Mesenchymal stem cell (in vitro differentiated cells and primary cell): ENCODE measurements around the gene KIRREL3.

Experiments
- DNase-seq: peaks from one replicate; pipeline ENCODE4 v3.0.0-alpha.2; 2013
- H2AFZ ChIP-seq: one replicate; pipeline ENCODE4 v1.6.1; 2013; ENCODE audit warnings: low read depth, mild to moderate bottlenecking, control low read depth, inconsistent platforms, low read length, moderate library complexity
- H2AK5ac ChIP-seq: 2 replicates; pipeline ENCODE4 v1.6.1; 2013; ENCODE audit warnings: low read length, moderate library complexity, mild to moderate bottlenecking, inconsistent platforms; ENCODE audit not compliant: severe bottlenecking
- H2BK120ac ChIP-seq: one replicate; pipeline ENCODE4 v1.6.1; 2013; ENCODE audit warnings: low read depth, mild to moderate bottlenecking, inconsistent platforms, low read length, moderate library complexity
- H2BK12ac ChIP-seq, 2 experiments: one replicate each; pipeline ENCODE4 v1.6.1; 2013; ENCODE audit warnings: inconsistent platforms in 2 of 2, low read length in 2 of 2, mild to moderate bottlenecking in 2 of 2, moderate library complexity in 2 of 2, control low read depth in 1 of 2
- H2BK15ac ChIP-seq: one replicate; pipeline ENCODE4 v1.6.1; 2013; ENCODE audit warnings: mild to moderate bottlenecking, low read depth, inconsistent platforms; ENCODE audit not compliant: poor library complexity, severe bottlenecking
- H2BK5ac ChIP-seq: 2 replicates; pipeline ENCODE4 v1.6.1; 2013; ENCODE audit warnings: low read depth, mild to moderate bottlenecking, low read length, control low read depth, inconsistent platforms; ENCODE audit not compliant: poor library complexity, severe bottlenecking
- H3K14ac ChIP-seq, 2 experiments: one replicate each; pipeline ENCODE4 v1.6.1; 2013; ENCODE audit warnings: inconsistent platforms in 2 of 2, low read length in 2 of 2, control low read depth in 1 of 2, mild to moderate bottlenecking in 1 of 2, moderate library complexity in 1 of 2
- H3K18ac ChIP-seq, 2 experiments: one replicate each; pipeline ENCODE4 v1.6.1; 2013; ENCODE audit warnings: inconsistent platforms in 2 of 2, low read length in 2 of 2, control low read depth in 1 of 2, low read depth in 1 of 2, mild to moderate bottlenecking in 1 of 2
- H3K23ac ChIP-seq, 2 experiments: one replicate each; pipeline ENCODE4 v1.6.1; 2013; ENCODE audit warnings: inconsistent platforms in 2 of 2, low read length in 2 of 2, mild to moderate bottlenecking in 2 of 2, moderate library complexity in 2 of 2, control low read depth in 1 of 2
- H3K27ac ChIP-seq: 2 replicates; pipeline ENCODE4 v1.5.1; 2013; ENCODE audit warnings: mild to moderate bottlenecking, moderate library complexity, low read length, control low read depth, inconsistent platforms; ENCODE audit not compliant: poor library complexity, severe bottlenecking
- H3K27me3 ChIP-seq, 2 experiments: 2 replicates each; pipeline versions ENCODE4 v1.6.1 to v1.7.0; 2013; ENCODE audit warnings: low read length in 2 of 2, mild to moderate bottlenecking in 2 of 2, moderate library complexity in 2 of 2, control low read depth in 1 of 2, inconsistent platforms in 1 of 2; ENCODE audit not compliant: control insufficient read depth in 1 of 2, insufficient read depth in 1 of 2
- H3K36me3 ChIP-seq, 2 experiments: 2 replicates each; pipeline versions ENCODE4 v1.6.1 to v1.7.0; 2013; ENCODE audit warnings: low read length in 2 of 2, control low read depth in 1 of 2, inconsistent platforms in 1 of 2, low read depth in 1 of 2, mild to moderate bottlenecking in 1 of 2; ENCODE audit not compliant: insufficient read depth in 2 of 2, control insufficient read depth in 1 of 2
- H3K4ac ChIP-seq, 2 experiments: one replicate each; pipeline ENCODE4 v1.6.1; 2013; ENCODE audit warnings: inconsistent platforms in 2 of 2, low read length in 2 of 2, mild to moderate bottlenecking in 2 of 2, moderate library complexity in 2 of 2, control low read depth in 1 of 2, low read depth in 1 of 2
- H3K4me1 ChIP-seq: 2 replicates; pipeline ENCODE4 v1.6.1; 2013; ENCODE audit warnings: low read depth, low read length, control low read depth; ENCODE audit not compliant: control insufficient read depth, insufficient read depth
- H3K4me2 ChIP-seq: 2 replicates; pipeline ENCODE4 v1.6.1; 2013; ENCODE audit warnings: low read length, mild to moderate bottlenecking, inconsistent platforms; ENCODE audit not compliant: poor library complexity, severe bottlenecking
- H3K4me3 ChIP-seq, 2 experiments: 2 replicates each; pipeline versions ENCODE4 v1.5.1 to v1.7.0; 2013; ENCODE audit warnings: low read length in 2 of 2, mild to moderate bottlenecking in 2 of 2, control low read depth in 1 of 2, low read depth in 1 of 2; ENCODE audit not compliant: insufficient read depth in 1 of 2
- H3K79me1 ChIP-seq: replicated peaks from 2 replicates; pipeline ENCODE4 v1.6.1; 2013; ENCODE audit warnings: mild to moderate bottlenecking, control low read depth, low read length, inconsistent platforms; ENCODE audit not compliant: poor library complexity, severe bottlenecking
- H3K9ac ChIP-seq: 2 replicates; pipeline ENCODE4 v1.7.0; 2013; ENCODE audit warnings: mild to moderate bottlenecking, low read length, moderate library complexity
- H3K9me3 ChIP-seq: 2 replicates; pipeline ENCODE4 v1.7.0; 2013; ENCODE audit warnings: mild to moderate bottlenecking, low read length; ENCODE audit not compliant: control insufficient read depth
- H4K8ac ChIP-seq: one replicate; pipeline ENCODE4 v1.6.1; 2013; ENCODE audit warnings: inconsistent platforms, mild to moderate bottlenecking, low read length, moderate library complexity
- H4K91ac ChIP-seq: one replicate; pipeline ENCODE4 v1.6.1; 2013; ENCODE audit warnings: mild to moderate bottlenecking, low read length, inconsistent platforms
- WGBS: methylation state at CpG from one replicate; pipeline ENCODE4 v1.1.7; 2013; ENCODE audit warnings: mixed read lengths; 5-methylcytosine and 5-hydroxymethylcytosine counted together

The KIRREL3 gene

GRCh38 chr11:126874831-126875230 is 125.7 kb downstream of the KIRREL3 start:
- Histone ChIP-seq H3K4ac (no peak overlapping the region), H3K27me3 (peaks cover 0 to 3% of the 10 kb centered on the region in 2 experiments), H2BK12ac (no peak overlapping the region), H3K9ac (no peak overlapping the region), H4K91ac (no peak overlapping the region), H3K27ac (no peak overlapping the region), H3K9me3 (no peaks in the 10 kb centered on the region), H3K79me1 (peaks cover 17% of the 10 kb centered on the region), H3K18ac (no peak overlapping the region), H3K36me3 (no peaks in the 10 kb centered on the region), H3K4me2 (no peak overlapping the region), H2AFZ (no peak overlapping the region), H4K8ac (no peak overlapping the region), H2BK15ac (no peak overlapping the region), H3K23ac (no peak overlapping the region), H2BK5ac (no peak overlapping the region), H3K4me3 (no peak overlapping the region), H3K4me1 (peaks cover 2% of the 10 kb centered on the region), H2AK5ac (no peak overlapping the region), H3K14ac (no peak overlapping the region), H2BK120ac (no peak overlapping the region)
- DNase-seq: no peak
- 42% methylated on average over 5 of the region's 5 CpGs for WGBS

- H3K27ac ChIP-seq: no peak overlapping the region
- H2AK5ac ChIP-seq: no peak overlapping the region
- H3K27me3 ChIP-seq: peaks cover 0 to 3% of the 10 kb centered on the region in 2 experiments
- no peaks in the 10 kb centered on the region for H3K36me3 ChIP-seq
- H4K91ac ChIP-seq: no peak overlapping the region
- peaks cover 2% of the 10 kb centered on the region for H3K4me1 ChIP-seq
- peaks cover 17% of the 10 kb centered on the region for H3K79me1 ChIP-seq
- DNase-seq: no peak
- H3K9ac ChIP-seq: no peak overlapping the region
- H3K23ac ChIP-seq: no peak overlapping the region
- WGBS: 75% methylated on average over 2 of the region's 3 CpGs
- no peak overlapping the region for H2AFZ ChIP-seq
- no peak overlapping the region for H3K4ac ChIP-seq
- no peak overlapping the region for H4K8ac ChIP-seq
- no peak overlapping the region for H3K18ac ChIP-seq
- H2BK15ac ChIP-seq: no peak overlapping the region
- H3K4me3 ChIP-seq: no peak overlapping the region
- no peak overlapping the region for H2BK12ac ChIP-seq
- no peak overlapping the region for H2BK120ac ChIP-seq
- H3K14ac ChIP-seq: no peak overlapping the region
- H3K9me3 ChIP-seq: no peaks in the 10 kb centered on the region
- H2BK5ac ChIP-seq: no peak overlapping the region
- no peak overlapping the region for H3K4me2 ChIP-seq
Measured at GRCh38 chr11:126874276-126874675, 126.3 kb downstream of the KIRREL3 start.

GRCh38 chr11:126871792-126872191 is 128.8 kb downstream of the KIRREL3 start:
- H3K4me2 ChIP-seq: no peak overlapping the region
- no peaks in the 10 kb centered on the region for H3K9me3 ChIP-seq
- no peak overlapping the region for H2BK5ac ChIP-seq
- peaks cover 0 to under 1% of the 10 kb centered on the region in 2 experiments for H3K27me3 ChIP-seq
- H3K79me1 ChIP-seq: peaks cover 14% of the 10 kb centered on the region
- H4K8ac ChIP-seq: no peak overlapping the region
- H3K4me1 ChIP-seq: peaks cover 2% of the 10 kb centered on the region
- no peak for DNase-seq
- no peak overlapping the region for H2AK5ac ChIP-seq
- H2BK120ac ChIP-seq: no peak overlapping the region
- no peak overlapping the region for H4K91ac ChIP-seq
- no peak overlapping the region for H3K4ac ChIP-seq
- no peak overlapping the region for H3K14ac ChIP-seq
- H3K9ac ChIP-seq: no peak overlapping the region
- no peak overlapping the region for H2BK15ac ChIP-seq
- H3K23ac ChIP-seq: no peak overlapping the region
- H2AFZ ChIP-seq: no peak overlapping the region
- no peak overlapping the region for H3K4me3 ChIP-seq
- H2BK12ac ChIP-seq: no peak overlapping the region
- H3K18ac ChIP-seq: no peak overlapping the region
- no peak overlapping the region for H3K27ac ChIP-seq
- no peaks in the 10 kb centered on the region for H3K36me3 ChIP-seq

GRCh38 chr11:126870021-126870420 is 130.5 kb downstream of the KIRREL3 start:
- Histone ChIP-seq H2AFZ (no peak overlapping the region), H3K79me1 (peaks cover 11% of the 10 kb centered on the region), H3K14ac (no peak overlapping the region), H4K8ac (no peak overlapping the region), H2BK15ac (no peak overlapping the region), H3K4me3 (no peak overlapping the region), H3K9me3 (no peaks in the 10 kb centered on the region), H2BK5ac (no peak overlapping the region), H3K36me3 (no peaks in the 10 kb centered on the region), H3K9ac (no peak overlapping the region), H3K4me1 (peaks cover 2% of the 10 kb centered on the region), H2BK12ac (no peak overlapping the region), H3K27ac (no peak overlapping the region), H4K91ac (no peak overlapping the region), H3K27me3 (peaks cover 0 to 6% of the 10 kb centered on the region in 2 experiments), H2AK5ac (no peak overlapping the region), H3K23ac (no peak overlapping the region), H3K4ac (no peak overlapping the region), H2BK120ac (no peak overlapping the region), H3K18ac (no peak overlapping the region), H3K4me2 (no peak overlapping the region)
- 64% methylated on average over 4 of the region's 4 CpGs for WGBS
- DNase-seq: no peak
